HG03139 (cell line): ENCODE results near the gene EGFL7.
"Not testable (repeated sequence)": the region's sequence is repeated elsewhere in the genome, so short reads cannot be mapped to it uniquely, and the experiment has no call there.

ENCODE experiments used
- ATAC-seq: cut with Tn5 transposase; IDR thresholded peaks from one replicate; pipeline ENCODE4 v1.9.1; 2021; ENCODE audit not compliant: unreplicated experiment

The EGFL7 gene

GRCh38 chr9:136624184-136624951 lies 38.3 kb upstream of the EGFL7 start:
- ATAC-seq: no peak

- ATAC-seq: no peak
These were observed 37.3 kb upstream of the EGFL7 start for GRCh38 chr9:136625101-136626065.

- ATAC-seq: no peak
These were observed 36.5 kb upstream of the EGFL7 start for GRCh38 chr9:136626066-136626725.

- no peak for ATAC-seq
These were observed 35.7 kb upstream of the EGFL7 start for GRCh38 chr9:136626740-136627642.

GRCh38 chr9:136627703-136628102 lies 35.0 kb upstream of the EGFL7 start:
- ATAC-seq: no peak

- no peak for ATAC-seq
These were observed 34.4 kb upstream of the EGFL7 start for GRCh38 chr9:136628268-136628667.

GRCh38 chr9:136629001-136629878 lies 33.5 kb upstream of the EGFL7 start:
- ATAC-seq: no peak

GRCh38 chr9:136629879-136630661 lies 32.6 kb upstream of the EGFL7 start:
- no peak for ATAC-seq

- no peak for ATAC-seq
These were observed 32.1 kb upstream of the EGFL7 start for GRCh38 chr9:136630662-136630992.

- ATAC-seq: no peak
These were observed 31.4 kb upstream of the EGFL7 start for GRCh38 chr9:136631038-136632000.

GRCh38 chr9:136632072-136632471 lies 30.6 kb upstream of the EGFL7 start:
- not testable (repeated sequence) for ATAC-seq

- not testable (repeated sequence) for ATAC-seq
These were observed 30.1 kb upstream of the EGFL7 start for GRCh38 chr9:136632491-136633106.

- ATAC-seq: no peak
These were observed 27.8 kb upstream of the EGFL7 start for GRCh38 chr9:136634904-136635303.

GRCh38 chr9:136640171-136641111 lies 22.3 kb upstream of the EGFL7 start:
- no peak for ATAC-seq

GRCh38 chr9:136642439-136642921 lies 20.2 kb upstream of the EGFL7 start:
- ATAC-seq: no peak
